Activated B cell treated with CpG ODN at 0.5 μM for 24 hours (primary cell): Measurements from ENCODE around the gene ZGPAT. TPM values are rescaled to one million over a fixed set of nuclear protein-coding genes. Genes with fewer than 3 reads are reported as not detected.

Experiments
- ATAC-seq: fragments of 200-7000 bp; cut with Tn5 transposase; one replicate; pipeline ENCODE4 v1.10.0; 2021; ENCODE audit warnings: low read depth, mild to moderate bottlenecking, moderate library complexity
- CTCF ChIA-PET: fragments of 350-600 bp; sonication (Branson Sonifier 250); formaldehyde crosslinking; loops from one replicate; lab custom pipeline; 2021; ENCODE audit warnings: antibody characterized with exemption; lab: Charles Lee
- POLR2A ChIA-PET: fragments of 350-600 bp; sonication (Branson Sonifier 250); formaldehyde crosslinking; loops from one replicate; lab custom pipeline; 2021; ENCODE audit warnings: antibody characterized with exemption; lab: Charles Lee
- DNase-seq: peaks from one replicate; pipeline ENCODE4 v3.0.0; 2022
- H3K27ac Mint-ChIP-seq: one replicate; pipeline ENCODE4 v1.8.0; 2020; ENCODE audit warnings: mixed read lengths
- H3K27me3 Mint-ChIP-seq: one replicate; pipeline ENCODE4 v1.8.0; 2021; ENCODE audit warnings: mixed read lengths
- H3K36me3 Mint-ChIP-seq: one replicate; pipeline ENCODE4 v1.8.0; 2021; ENCODE audit warnings: low read depth, mixed read lengths
- H3K4me1 Mint-ChIP-seq: one replicate; pipeline ENCODE4 v1.8.0; 2021; ENCODE audit warnings: mixed read lengths
- H3K4me3 Mint-ChIP-seq: one replicate; pipeline ENCODE4 v1.8.0; 2020; ENCODE audit warnings: mild to moderate bottlenecking, mixed read lengths
- H3K9me3 Mint-ChIP-seq: one replicate; pipeline ENCODE4 v1.8.0; 2020; ENCODE audit warnings: mixed read lengths
- CTCF ChIP-seq: fragments of 200-600 bp; IDR thresholded peaks from one replicate; pipeline ENCODE4 v1.8.0; 2022; ENCODE audit warnings: antibody characterized with exemption, mild to moderate bottlenecking
- intact Hi-C: fragments of 100-400 bp; cut with micrococcal nuclease; formaldehyde crosslinking; loops from one replicate; pipeline ENCODE4 v1.15.1; 2024
- total RNA-seq: library from RNA; stranded (reverse); gene quantifications from 2 replicates; pipeline ENCODE4 v1.2.3, GENCODE V29; 2022

The ZGPAT gene
- total RNA-seq, 1 donor from 2014 or later = 44.0 TPM

GRCh38 chr20:63737945-63738686 lies 30.3 kb downstream of the ZGPAT start:
- H3K4me3 Mint-ChIP-seq = peak overlapping the region; percentile 44
- ATAC-seq (peak; percentile 14), DNase-seq (peak; percentile 47)
- H3K27ac Mint-ChIP-seq = no peak overlapping the region
- H3K4me1 Mint-ChIP-seq = peaks cover 30% of the 10 kb centered on the region
- peaks cover 23% of the 10 kb centered on the region for H3K36me3 Mint-ChIP-seq
- intact Hi-C loops = loop anchor here (1.0 to 10.0 kb wide), 7 partner anchors 31 to 201 kb away; partner anchors contain the start of genes ARFRP1, FNDC11, GMEB2 and PTK6
- no peak for TF ChIP-seq CTCF
- no peaks in the 10 kb centered on the region for H3K9me3 Mint-ChIP-seq
- no peaks in the 10 kb centered on the region for H3K27me3 Mint-ChIP-seq
- CTCF ChIA-PET = interaction anchor here (1.2 kb wide), 1 partner anchor 96 kb away, joined by 3 read pairs; no protein-coding TSS in a partner anchor
- POLR2A ChIA-PET = interaction anchor here (0.8 to 3.0 kb wide), 8 partner anchors 30 to 217 kb away, joined by 3 to 36 read pairs (median 5); partner anchors contain the start of genes ARFRP1, HELZ2, PPDPF and TPD52L2

GRCh38 chr20:63738687-63739129 lies 30.9 kb downstream of the ZGPAT start:
- peaks cover 19% of the 10 kb centered on the region for H3K36me3 Mint-ChIP-seq
- intact Hi-C loops = loop anchor here (1.0 to 10.0 kb wide), 7 partner anchors 32 to 201 kb away; partner anchors contain the start of genes ARFRP1, FNDC11, GMEB2 and PTK6
- no peak for TF ChIP-seq CTCF
- H3K4me1 Mint-ChIP-seq = peaks cover 30% of the 10 kb centered on the region
- H3K27me3 Mint-ChIP-seq = no peaks in the 10 kb centered on the region
- no peaks in the 10 kb centered on the region for H3K9me3 Mint-ChIP-seq
- no peak overlapping the region for H3K27ac Mint-ChIP-seq
- ChIA-PET CTCF (interaction anchor here (1.0 kb wide), 1 partner anchor 126 kb away, joined by 4 read pairs; the partner anchor contains the start of gene TPD52L2), POLR2A (interaction anchor here (0.6 to 1.8 kb wide), 10 partner anchors 31 to 218 kb away, joined by 3 to 14 read pairs (median 3); partner anchors contain the start of genes ARFRP1, GMEB2, HELZ2 and PPDPF)
- ATAC-seq (no peak), DNase-seq (no peak)
- H3K4me3 Mint-ChIP-seq = peak overlapping the region; percentile 44

GRCh38 chr20:63739130-63740069 lies 31.6 kb downstream of the ZGPAT start, which contains the start of gene SLC2A4RG:
TSS of gene SLC2A4RG (plus strand) at chr20:63739776. CDS start at chr20:63739913, 137 bp downstream.
- Mint-ChIP-seq H3K9me3 (no peaks in the 10 kb centered on the region), H3K4me3 (peak within 1 kb of the TSS; percentile 48), H3K36me3 (peaks cover 14% of the 10 kb centered on the region), H3K4me1 (peaks cover 28% of the 10 kb centered on the region), H3K27ac (no peak within 1 kb of the TSS), H3K27me3 (no peaks in the 10 kb centered on the region)
- no peak for TF ChIP-seq CTCF
- intact Hi-C loops = loop anchor here (1.0 to 10.0 kb wide), 7 partner anchors 33 to 202 kb away; partner anchors contain the start of genes ARFRP1, FNDC11, GMEB2 and PTK6
- ChIA-PET POLR2A (interaction anchor here (0.6 to 1.8 kb wide), 10 partner anchors 31 to 218 kb away, joined by 3 to 14 read pairs (median 3); partner anchors contain the start of genes ARFRP1, GMEB2, HELZ2 and PPDPF), CTCF (interaction anchor here (1.0 kb wide), 1 partner anchor 125 kb away, joined by 4 read pairs; the partner anchor contains the start of gene TPD52L2)
- peak; percentile 73 for DNase-seq
- ATAC-seq = peak; percentile 65

- peak; percentile 1 for ATAC-seq
- H3K36me3 Mint-ChIP-seq = peaks cover 9% of the 10 kb centered on the region
- ChIA-PET CTCF (no interaction called here), POLR2A (interaction anchor here (0.5 to 1.8 kb wide), 3 partner anchors 32 to 220 kb away, joined by 3 to 7 read pairs (median 4); partner anchors contain the start of genes ARFRP1, PPDPF and ZGPAT)
- peak; percentile 53 for DNase-seq
- H3K4me1 Mint-ChIP-seq = peaks cover 28% of the 10 kb centered on the region
- intact Hi-C loops = no loop called here
- H3K27ac Mint-ChIP-seq = no peak overlapping the region
- no peak for TF ChIP-seq CTCF
- H3K4me3 Mint-ChIP-seq = peak overlapping the region; percentile 48
- H3K9me3 Mint-ChIP-seq = no peaks in the 10 kb centered on the region
- H3K27me3 Mint-ChIP-seq = no peaks in the 10 kb centered on the region
These were observed 32.3 kb downstream of the ZGPAT start for GRCh38 chr20:63740070-63740626.
